ENCODE data around the gene COL5A3. TPM values are rescaled to one million over a fixed set of nuclear protein-coding genes. Genes with fewer than 3 reads are reported as not detected.

COL5A3 gene
- total and polyA plus RNA-seq, 10 donors, result 0.51 to 4.8 (median 1.0) TPM

GRCh38 chr19:9916719-9917118 lies 93.6 kb downstream of the COL5A3 start:
- no peak for DNase-seq
- TF ChIP-seq CTCF (IDR thresholded peaks at IDR 0.05 in 8 of 11, conservative IDR thresholded peaks at IDR 0.05 in 3 of 11) (no peak), POLR2AphosphoS5 (IDR thresholded peaks at IDR 0.05) (no peak), POLR2A (IDR thresholded peaks at IDR 0.05) (no peak)

GRCh38 chr19:9914315-9915207 lies 95.7 kb downstream of the COL5A3 start:
- peak; percentile 38 to 78 (median 47) for TF ChIP-seq CTCF (IDR thresholded peaks at IDR 0.05 in 8 of 11, conservative IDR thresholded peaks at IDR 0.05 in 3 of 11)
- no peak for TF ChIP-seq POLR2A (IDR thresholded peaks at IDR 0.05)
- TF ChIP-seq POLR2AphosphoS5 (IDR thresholded peaks at IDR 0.05), result peak in 2 of 3 donors; percentile 42 to 60
- Histone ChIP-seq H3K36me3 (no peaks in the 10 kb centered on the region), H3K4me1 (peaks cover 5 to 23% (median 21%) of the 10 kb centered on the region in 6 donors), H3K27ac (peak overlapping the region in 1 of 8 donors; percentile 9), H3K4me3 (peak overlapping the region; percentile 28 to 71 (median 40)), H3K9me3 (no peaks in the 10 kb centered on the region), H3K27me3 (replicated peaks in 1 of 7) (peaks cover 0 to 98% (median 34%) of the 10 kb centered on the region in 7 donors)
- intact Hi-C loops (cut with DNase I; ENCODE audit: low total_unique reads), result loop anchor here (10.0 kb wide), 1 partner anchor 60 kb away; no protein-coding TSS in a partner anchor
- 0 to 2% (median 1%) methylated on average over 37 to 65 of the region's 65 CpGs for WGBS, 5 donors
- DNase-seq, result peak; percentile 86

More at GRCh38 chr19:9916719-9917118, 93.6 kb downstream of the COL5A3 start:
- intact Hi-C loops (cut with DNase I; ENCODE audit: low total_unique reads), result loop anchor here (10.0 kb wide), 1 partner anchor 62 kb away; no protein-coding TSS in a partner anchor
- H3K4me1 ChIP-seq, result peaks cover 5 to 23% (median 21%) of the 10 kb centered on the region in 6 donors
- no peak overlapping the region for H3K27ac ChIP-seq
- peaks cover 0 to 94% (median 33%) of the 10 kb centered on the region in 7 donors for H3K27me3 ChIP-seq (replicated peaks in 1 of 7)
- WGBS, 5 donors, result 39 to 48% (median 42%) methylated on average over 6 of the region's 6 CpGs
- no peak overlapping the region for H3K4me3 ChIP-seq
- no peaks in the 10 kb centered on the region for H3K36me3 ChIP-seq
- no peaks in the 10 kb centered on the region for H3K9me3 ChIP-seq

- Histone ChIP-seq H3K9me3 (no peaks in the 10 kb centered on the region), H3K36me3 (no peaks in the 10 kb centered on the region), H3K4me1 (peaks cover 5 to 23% (median 21%) of the 10 kb centered on the region in 6 donors), H3K27me3 (replicated peaks in 1 of 7) (peaks cover 0 to 98% (median 40%) of the 10 kb centered on the region in 7 donors), H3K4me3 (peak overlapping the region; percentile 28 to 71 (median 40)), H3K27ac (no peak overlapping the region)
- intact Hi-C loops (cut with DNase I; ENCODE audit: low total_unique reads), result loop anchor here (10.0 kb wide), 1 partner anchor 59 kb away; no protein-coding TSS in a partner anchor
- peak; percentile 31 for DNase-seq
- WGBS, 5 donors, result 0 to 3% (median 1%) methylated on average over 8 to 26 of the region's 27 CpGs; no CpG with 5 or more reads in 1 of the 5 donors
- no peak for TF ChIP-seq CTCF (IDR thresholded peaks at IDR 0.05 in 8 of 11, conservative IDR thresholded peaks at IDR 0.05 in 3 of 11)
- TF ChIP-seq POLR2AphosphoS5 (IDR thresholded peaks at IDR 0.05), result no peak
- no peak for TF ChIP-seq POLR2A (IDR thresholded peaks at IDR 0.05)
Measured at GRCh38 chr19:9914001-9914314, 96.3 kb downstream of the COL5A3 start.

All from spleen (tissue), 11 donors.